ENCODE results near the gene NTRK2.

DNA sequence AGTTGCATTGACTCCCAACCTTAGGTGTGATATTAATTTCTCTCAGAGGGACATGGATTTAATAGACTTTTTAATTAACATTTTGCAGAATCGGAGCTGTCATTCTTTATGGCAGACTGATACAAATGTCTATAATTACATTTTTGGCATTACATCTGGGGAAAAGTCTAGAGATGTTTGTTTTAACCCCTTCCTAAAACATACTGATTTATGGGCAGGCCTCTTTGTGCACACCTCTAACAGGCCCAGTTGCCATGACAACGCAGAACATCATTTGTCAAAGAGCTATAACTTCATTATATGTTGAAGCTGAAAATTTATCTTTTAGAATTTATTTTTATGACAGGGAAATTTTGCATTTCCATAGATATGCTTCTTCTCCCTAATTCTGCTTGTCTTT, 158.5 kb downstream of the NTRK2 start:
- TF ChIP-seq, protein P1, sequence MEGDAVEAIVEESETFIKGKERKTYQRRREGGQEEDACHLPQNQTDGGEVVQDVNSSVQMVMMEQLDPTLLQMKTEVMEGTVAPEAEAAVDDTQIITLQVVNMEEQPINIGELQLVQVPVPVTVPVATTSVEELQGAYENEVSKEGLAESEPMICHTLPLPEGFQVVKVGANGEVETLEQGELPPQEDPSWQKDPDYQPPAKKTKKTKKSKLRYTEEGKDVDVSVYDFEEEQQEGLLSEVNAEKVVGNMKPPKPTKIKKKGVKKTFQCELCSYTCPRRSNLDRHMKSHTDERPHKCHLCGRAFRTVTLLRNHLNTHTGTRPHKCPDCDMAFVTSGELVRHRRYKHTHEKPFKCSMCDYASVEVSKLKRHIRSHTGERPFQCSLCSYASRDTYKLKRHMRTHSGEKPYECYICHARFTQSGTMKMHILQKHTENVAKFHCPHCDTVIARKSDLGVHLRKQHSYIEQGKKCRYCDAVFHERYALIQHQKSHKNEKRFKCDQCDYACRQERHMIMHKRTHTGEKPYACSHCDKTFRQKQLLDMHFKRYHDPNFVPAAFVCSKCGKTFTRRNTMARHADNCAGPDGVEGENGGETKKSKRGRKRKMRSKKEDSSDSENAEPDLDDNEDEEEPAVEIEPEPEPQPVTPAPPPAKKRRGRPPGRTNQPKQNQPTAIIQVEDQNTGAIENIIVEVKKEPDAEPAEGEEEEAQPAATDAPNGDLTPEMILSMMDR (conservative IDR thresholded peaks at IDR 0.05; ENCODE audit: low read depth in 2 of 2), result no peak
- TF ChIP-seq EZH2phosphoT487 (IDR thresholded peaks at IDR 0.05; ENCODE audit: unreplicated experiment) (no peak), POLR2AphosphoS5 (IDR thresholded peaks at IDR 0.05; ENCODE audit: low read depth) (no peak), EZH2 (IDR thresholded peaks at IDR 0.05; ENCODE audit: low read depth, unreplicated experiment) (no peak), JUNB (IDR thresholded peaks at IDR 0.05; ENCODE audit: unreplicated experiment) (no peak), ZNF114 (CRISPR knock-in tag; IDR thresholded peaks at IDR 0.05) (no peak), ZNF462 (CRISPR knock-in tag; IDR thresholded peaks at IDR 0.05) (no peak), ETS1 (IDR thresholded peaks at IDR 0.05) (no peak)
- TF ChIP-seq, protein P2, sequence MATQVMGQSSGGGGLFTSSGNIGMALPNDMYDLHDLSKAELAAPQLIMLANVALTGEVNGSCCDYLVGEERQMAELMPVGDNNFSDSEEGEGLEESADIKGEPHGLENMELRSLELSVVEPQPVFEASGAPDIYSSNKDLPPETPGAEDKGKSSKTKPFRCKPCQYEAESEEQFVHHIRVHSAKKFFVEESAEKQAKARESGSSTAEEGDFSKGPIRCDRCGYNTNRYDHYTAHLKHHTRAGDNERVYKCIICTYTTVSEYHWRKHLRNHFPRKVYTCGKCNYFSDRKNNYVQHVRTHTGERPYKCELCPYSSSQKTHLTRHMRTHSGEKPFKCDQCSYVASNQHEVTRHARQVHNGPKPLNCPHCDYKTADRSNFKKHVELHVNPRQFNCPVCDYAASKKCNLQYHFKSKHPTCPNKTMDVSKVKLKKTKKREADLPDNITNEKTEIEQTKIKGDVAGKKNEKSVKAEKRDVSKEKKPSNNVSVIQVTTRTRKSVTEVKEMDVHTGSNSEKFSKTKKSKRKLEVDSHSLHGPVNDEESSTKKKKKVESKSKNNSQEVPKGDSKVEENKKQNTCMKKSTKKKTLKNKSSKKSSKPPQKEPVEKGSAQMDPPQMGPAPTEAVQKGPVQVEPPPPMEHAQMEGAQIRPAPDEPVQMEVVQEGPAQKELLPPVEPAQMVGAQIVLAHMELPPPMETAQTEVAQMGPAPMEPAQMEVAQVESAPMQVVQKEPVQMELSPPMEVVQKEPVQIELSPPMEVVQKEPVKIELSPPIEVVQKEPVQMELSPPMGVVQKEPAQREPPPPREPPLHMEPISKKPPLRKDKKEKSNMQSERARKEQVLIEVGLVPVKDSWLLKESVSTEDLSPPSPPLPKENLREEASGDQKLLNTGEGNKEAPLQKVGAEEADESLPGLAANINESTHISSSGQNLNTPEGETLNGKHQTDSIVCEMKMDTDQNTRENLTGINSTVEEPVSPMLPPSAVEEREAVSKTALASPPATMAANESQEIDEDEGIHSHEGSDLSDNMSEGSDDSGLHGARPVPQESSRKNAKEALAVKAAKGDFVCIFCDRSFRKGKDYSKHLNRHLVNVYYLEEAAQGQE (IDR thresholded peaks at IDR 0.05; ENCODE audit: unreplicated experiment), result no peak

Measured in GM23338 (cell line).